Measurements from ENCODE around the gene DTNB.

Gene DTNB

GRCh38 chr2:25443766-25444165 is 229.6 kb downstream of the DTNB start:
- no peak for DNase-seq (ENCODE audit: low spot score)
- TF ChIP-seq CTCF (IDR thresholded peaks at IDR 0.05; ENCODE audit: borderline replicate concordance, control extremely low read depth, extremely low read depth, insufficient read depth, missing control alignments) = no peak
- in situ Hi-C loops (cut with MboI; ENCODE audit: low sequenced_read_pairs, unreplicated experiment) = no loop called here

GRCh38 chr2:25441353-25441752 is 232.0 kb downstream of the DTNB start:
- TF ChIP-seq CTCF (IDR thresholded peaks at IDR 0.05; ENCODE audit: borderline replicate concordance, control extremely low read depth, extremely low read depth, insufficient read depth, missing control alignments) = no peak
- DNase-seq (ENCODE audit: low spot score) = no peak
- in situ Hi-C loops (cut with MboI; ENCODE audit: low sequenced_read_pairs, unreplicated experiment) = no loop called here

- in situ Hi-C loops (cut with MboI; ENCODE audit: low sequenced_read_pairs, unreplicated experiment) = no loop called here
- DNase-seq (ENCODE audit: low spot score) = no peak
- TF ChIP-seq CTCF (IDR thresholded peaks at IDR 0.05; ENCODE audit: borderline replicate concordance, control extremely low read depth, extremely low read depth, insufficient read depth, missing control alignments) = no peak
Observed at GRCh38 chr2:25438793-25439192, 234.6 kb downstream of the DTNB start.

GRCh38 chr2:25437881-25438662 is 235.3 kb downstream of the DTNB start:
- no peak for TF ChIP-seq CTCF (IDR thresholded peaks at IDR 0.05; ENCODE audit: borderline replicate concordance, control extremely low read depth, extremely low read depth, insufficient read depth, missing control alignments)
- no peak for DNase-seq (ENCODE audit: low spot score)
- in situ Hi-C loops (cut with MboI; ENCODE audit: low sequenced_read_pairs, unreplicated experiment) = no loop called here

GRCh38 chr2:25435421-25435820 is 238.0 kb downstream of the DTNB start:
- no peak for TF ChIP-seq CTCF (IDR thresholded peaks at IDR 0.05; ENCODE audit: borderline replicate concordance, control extremely low read depth, extremely low read depth, insufficient read depth, missing control alignments)
- DNase-seq (ENCODE audit: low spot score) = no peak
- in situ Hi-C loops (cut with MboI; ENCODE audit: low sequenced_read_pairs, unreplicated experiment) = no loop called here

- DNase-seq (ENCODE audit: low spot score) = no peak
- in situ Hi-C loops (cut with MboI; ENCODE audit: low sequenced_read_pairs, unreplicated experiment) = no loop called here
Observed at GRCh38 chr2:25431604-25432003, 241.8 kb downstream of the DTNB start.

More at GRCh38 chr2:25431604-25432003, 241.8 kb downstream of the DTNB start:
- TF ChIP-seq CTCF (IDR thresholded peaks at IDR 0.05; ENCODE audit: borderline replicate concordance, control extremely low read depth, extremely low read depth, insufficient read depth, missing control alignments) = no peak
